Panc1 (cell line): ENCODE results near the gene MTPN. TPM values are rescaled to one million over a fixed set of nuclear protein-coding genes. Genes with fewer than 3 reads are reported as not detected.

Experiments
- ATAC-seq: fragments of 200-7000 bp; cut with Tn5 transposase; 2 replicates; pipeline ENCODE4 v1.9.1; 2020; ENCODE audit warnings: mild to moderate bottlenecking, moderate library complexity
- BruUV-seq: library from RNA; stranded (reverse); fragments of 400-500 nt; replicated peaks from 2 replicates; lab custom pipeline; 2021; lab: Mats Ljungman, UMichigan
- CTCF ChIA-PET: fragments of 300-600 bp; sonication (Branson Sonifier 250); formaldehyde crosslinking; loops from one replicate; lab custom pipeline; 2022; ENCODE audit warnings: antibody characterized with exemption; lab: Charles Lee
- POLR2A ChIA-PET: fragments of 300-600 bp; sonication (Branson Sonifier 250); formaldehyde crosslinking; loops from one replicate; lab custom pipeline; 2022; ENCODE audit warnings: antibody characterized with exemption; lab: Charles Lee
- DNase-seq: peaks from one replicate; pipeline ENCODE4 v3.0.0-alpha.2; 2010; ENCODE audit warnings: low read depth, low spot score
- H3K27ac ChIP-seq: 2 replicates; pipeline ENCODE4 v1.5.1; 2011; ENCODE audit warnings: mild to moderate bottlenecking, low read length, inconsistent platforms
- H3K27me3 ChIP-seq: fragments of 200-500 bp; sonication (Bioruptor generic); 2 replicates; pipeline ENCODE4 v1.6.0; 2014; ENCODE audit warnings: low read length, inconsistent platforms; ENCODE audit not compliant: control insufficient read depth, insufficient read depth
- H3K36me3 ChIP-seq: fragments of 200-500 bp; sonication (Bioruptor generic); 2 replicates; pipeline ENCODE4 v1.5.1; 2014; ENCODE audit warnings: inconsistent platforms, mild to moderate bottlenecking, low read length, moderate library complexity; ENCODE audit not compliant: control insufficient read depth, insufficient read depth
- H3K4me1 ChIP-seq: 2 replicates; pipeline ENCODE4 v1.5.1; 2011; ENCODE audit warnings: inconsistent platforms, mild to moderate bottlenecking, low read length, moderate library complexity; ENCODE audit not compliant: control insufficient read depth, insufficient read depth
- H3K4me3 ChIP-seq, 2 experiments: 2 replicates each; pipeline ENCODE4 v1.5.1; 2011 to 2012; ENCODE audit warnings: low read depth in 2 of 2, low read length in 2 of 2, mild to moderate bottlenecking in 2 of 2, inconsistent platforms in 1 of 2, moderate library complexity in 1 of 2
- H3K9me3 ChIP-seq: fragments of 200-500 bp; sonication (Bioruptor generic); 2 replicates; pipeline ENCODE4 v1.5.1; 2014; ENCODE audit warnings: low read depth, mild to moderate bottlenecking, inconsistent platforms, low read length, moderate library complexity; ENCODE audit not compliant: control insufficient read depth, insufficient read depth
- POLR2AphosphoS5 ChIP-seq: IDR thresholded peaks from 2 replicates; pipeline ENCODE4 v1.6.1; 2012; ENCODE audit warnings: mild to moderate bottlenecking, low read depth, low read length, moderate library complexity
- SIN3A ChIP-seq: IDR thresholded peaks from 2 replicates; pipeline ENCODE4 v1.6.1; 2012; ENCODE audit warnings: low read depth, mild to moderate bottlenecking, low read length, moderate library complexity, borderline replicate concordance; ENCODE audit not compliant: insufficient read depth
- TCF7L2 ChIP-seq: IDR thresholded peaks from 2 replicates; pipeline ENCODE4 v1.6.1; 2011; ENCODE audit warnings: mild to moderate bottlenecking, low read depth, low read length, inconsistent platforms
- in situ Hi-C: cut with HindIII; loops from 2 replicates; pipeline ENCODE4 v1.10.0; 2016; ENCODE audit warnings: low sequenced_read_pairs, low pct_unique_long_range_greater_than_20kb
- intact Hi-C: fragments of 100-400 bp; cut with micrococcal nuclease; formaldehyde crosslinking; loops from one replicate; pipeline ENCODE4 v1.10.0; 2022; ENCODE audit not compliant: unreplicated experiment
- total RNA-seq: library from RNA; stranded (reverse); gene quantifications from one replicate; pipeline ENCODE4 v1.2.1, GENCODE V29; 2021; ENCODE audit not compliant: unreplicated experiment
- TF ChIP-seq, protein P1 (sequence below), 2 experiments: IDR thresholded peaks; 2 replicates each; pipeline ENCODE4 v1.6.1; 2011 to 2012; ENCODE audit warnings: low read depth in 2 of 2, control low read depth in 1 of 2, low read length in 1 of 2, mild to moderate bottlenecking in 1 of 2, moderate library complexity in 1 of 2; ENCODE audit not compliant: insufficient read depth in 1 of 2
- TF ChIP-seq, protein P2 (sequence below): fragments of 450-650 bp; IDR thresholded peaks from 2 replicates; pipeline ENCODE4 v1.5.1; 2017; ENCODE audit warnings: mild to moderate bottlenecking

Gene MTPN
- total RNA-seq, 1 experiment from 2014 or later: 177 TPM

DNA sequence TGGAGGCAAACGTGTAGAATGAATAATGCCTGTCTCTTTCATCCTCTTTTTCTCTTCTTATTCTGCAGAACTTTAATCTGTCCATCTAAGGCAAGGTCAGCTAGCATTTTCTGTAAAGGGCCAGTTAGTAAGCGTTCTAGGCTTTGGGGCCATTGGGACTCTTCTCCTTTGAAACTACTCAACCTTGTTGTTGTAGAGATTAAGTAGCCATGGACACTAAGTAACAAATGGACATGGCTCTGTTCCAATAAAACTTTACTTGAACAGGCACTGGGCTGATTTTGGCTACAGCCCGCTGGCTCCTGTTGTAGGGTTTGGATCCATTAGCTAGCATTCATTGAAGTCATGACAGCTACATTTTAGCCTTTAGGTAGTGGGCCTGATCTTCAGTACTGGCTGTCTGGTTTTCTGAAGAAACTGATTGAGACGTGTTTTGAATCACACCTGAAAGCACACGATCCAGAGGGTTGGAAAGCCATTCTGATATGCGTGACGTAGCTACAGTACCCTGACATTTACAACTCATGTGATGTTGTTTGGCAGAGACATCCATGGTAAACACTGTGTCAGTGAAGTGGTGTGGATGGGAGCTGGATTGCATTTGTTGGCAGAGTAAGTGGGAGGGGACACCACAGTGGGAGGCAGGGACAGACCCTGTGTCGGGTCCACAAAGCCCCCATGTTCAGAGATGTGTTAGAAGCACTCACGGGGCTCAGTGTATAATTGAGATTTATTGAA lies 92.5 kb downstream of the MTPN start:
- Histone ChIP-seq H3K4me3 (no peak overlapping the region), H3K4me1 (no peaks in the 10 kb centered on the region), H3K9me3 (no peaks in the 10 kb centered on the region), H3K27me3 (no peaks in the 10 kb centered on the region), H3K27ac (no peak overlapping the region), H3K36me3 (no peaks in the 10 kb centered on the region)
- ChIA-PET POLR2A (no interaction called here), CTCF (no interaction called here)
- DNase-seq: no peak
- ATAC-seq: no peak
- BruUV-seq: no TSS peak
- in situ Hi-C loops: no loop called here
- TF ChIP-seq POLR2AphosphoS5 (no peak), TCF7L2 (no peak), SIN3A (no peak)
- TF ChIP-seq, protein P1, sequence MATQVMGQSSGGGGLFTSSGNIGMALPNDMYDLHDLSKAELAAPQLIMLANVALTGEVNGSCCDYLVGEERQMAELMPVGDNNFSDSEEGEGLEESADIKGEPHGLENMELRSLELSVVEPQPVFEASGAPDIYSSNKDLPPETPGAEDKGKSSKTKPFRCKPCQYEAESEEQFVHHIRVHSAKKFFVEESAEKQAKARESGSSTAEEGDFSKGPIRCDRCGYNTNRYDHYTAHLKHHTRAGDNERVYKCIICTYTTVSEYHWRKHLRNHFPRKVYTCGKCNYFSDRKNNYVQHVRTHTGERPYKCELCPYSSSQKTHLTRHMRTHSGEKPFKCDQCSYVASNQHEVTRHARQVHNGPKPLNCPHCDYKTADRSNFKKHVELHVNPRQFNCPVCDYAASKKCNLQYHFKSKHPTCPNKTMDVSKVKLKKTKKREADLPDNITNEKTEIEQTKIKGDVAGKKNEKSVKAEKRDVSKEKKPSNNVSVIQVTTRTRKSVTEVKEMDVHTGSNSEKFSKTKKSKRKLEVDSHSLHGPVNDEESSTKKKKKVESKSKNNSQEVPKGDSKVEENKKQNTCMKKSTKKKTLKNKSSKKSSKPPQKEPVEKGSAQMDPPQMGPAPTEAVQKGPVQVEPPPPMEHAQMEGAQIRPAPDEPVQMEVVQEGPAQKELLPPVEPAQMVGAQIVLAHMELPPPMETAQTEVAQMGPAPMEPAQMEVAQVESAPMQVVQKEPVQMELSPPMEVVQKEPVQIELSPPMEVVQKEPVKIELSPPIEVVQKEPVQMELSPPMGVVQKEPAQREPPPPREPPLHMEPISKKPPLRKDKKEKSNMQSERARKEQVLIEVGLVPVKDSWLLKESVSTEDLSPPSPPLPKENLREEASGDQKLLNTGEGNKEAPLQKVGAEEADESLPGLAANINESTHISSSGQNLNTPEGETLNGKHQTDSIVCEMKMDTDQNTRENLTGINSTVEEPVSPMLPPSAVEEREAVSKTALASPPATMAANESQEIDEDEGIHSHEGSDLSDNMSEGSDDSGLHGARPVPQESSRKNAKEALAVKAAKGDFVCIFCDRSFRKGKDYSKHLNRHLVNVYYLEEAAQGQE (IDR thresholded peaks at IDR 0.05; ENCODE audit: insufficient read depth in 1 of 2, low read depth in 2 of 2, low read length in 1 of 2): no peak
- TF ChIP-seq, protein P2, sequence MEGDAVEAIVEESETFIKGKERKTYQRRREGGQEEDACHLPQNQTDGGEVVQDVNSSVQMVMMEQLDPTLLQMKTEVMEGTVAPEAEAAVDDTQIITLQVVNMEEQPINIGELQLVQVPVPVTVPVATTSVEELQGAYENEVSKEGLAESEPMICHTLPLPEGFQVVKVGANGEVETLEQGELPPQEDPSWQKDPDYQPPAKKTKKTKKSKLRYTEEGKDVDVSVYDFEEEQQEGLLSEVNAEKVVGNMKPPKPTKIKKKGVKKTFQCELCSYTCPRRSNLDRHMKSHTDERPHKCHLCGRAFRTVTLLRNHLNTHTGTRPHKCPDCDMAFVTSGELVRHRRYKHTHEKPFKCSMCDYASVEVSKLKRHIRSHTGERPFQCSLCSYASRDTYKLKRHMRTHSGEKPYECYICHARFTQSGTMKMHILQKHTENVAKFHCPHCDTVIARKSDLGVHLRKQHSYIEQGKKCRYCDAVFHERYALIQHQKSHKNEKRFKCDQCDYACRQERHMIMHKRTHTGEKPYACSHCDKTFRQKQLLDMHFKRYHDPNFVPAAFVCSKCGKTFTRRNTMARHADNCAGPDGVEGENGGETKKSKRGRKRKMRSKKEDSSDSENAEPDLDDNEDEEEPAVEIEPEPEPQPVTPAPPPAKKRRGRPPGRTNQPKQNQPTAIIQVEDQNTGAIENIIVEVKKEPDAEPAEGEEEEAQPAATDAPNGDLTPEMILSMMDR: no peak
- intact Hi-C loops: no loop called here

DNA sequence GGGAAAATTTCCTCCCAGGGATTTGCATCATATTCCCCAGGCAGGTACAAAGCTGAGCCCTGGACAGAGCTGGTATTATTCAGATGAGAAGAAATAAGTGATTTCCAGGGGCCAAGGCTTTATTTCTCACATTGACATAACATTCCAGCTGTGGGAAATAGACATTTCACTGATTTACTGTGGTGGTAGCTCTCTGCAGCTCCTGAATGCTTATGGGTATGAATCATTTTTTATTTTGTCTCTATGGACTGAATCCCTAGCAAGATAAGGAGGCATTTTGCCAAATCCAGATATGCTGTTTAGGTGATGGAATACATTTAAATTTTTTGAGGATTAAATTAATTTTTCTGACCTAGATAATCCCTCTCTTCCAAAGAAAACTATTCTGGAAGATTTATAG lies 97.9 kb downstream of the MTPN start:
- Histone ChIP-seq H3K36me3 (no peaks in the 10 kb centered on the region), H3K27ac (no peak overlapping the region), H3K4me1 (no peaks in the 10 kb centered on the region), H3K27me3 (no peaks in the 10 kb centered on the region), H3K4me3 (no peak overlapping the region), H3K9me3 (no peaks in the 10 kb centered on the region)
- POLR2A ChIA-PET: no interaction called here
- DNase-seq (no peak), ATAC-seq (no peak)
- TF ChIP-seq, protein P2: no peak
- TF ChIP-seq TCF7L2: no peak
- no peak for TF ChIP-seq SIN3A
- CTCF ChIA-PET: no interaction called here
- no TSS peak for BruUV-seq
- intact Hi-C loops (no loop called here), in situ Hi-C loops (no loop called here)
